Activated CD8-positive, alpha-beta T cell treated with anti-CD3 and anti-CD28 coated beads for 36 hours (primary cell): Measurements from ENCODE around the gene FOXN3. TPM values are rescaled to one million over a fixed set of nuclear protein-coding genes. Genes with fewer than 3 reads are reported as not detected.
A peak's percentile ranks its signal among the peaks of the same experiment; 100 is the strongest.

Experiments used
- ATAC-seq: fragments of 200-7000 bp; cut with Tn5 transposase; one replicate; pipeline ENCODE4 v1.10.0; 2021; ENCODE audit warnings: mild to moderate bottlenecking, moderate library complexity
- CTCF ChIA-PET: fragments of 350-600 bp; sonication (Branson Sonifier 250); formaldehyde crosslinking; loops from one replicate; lab custom pipeline; 2021; ENCODE audit warnings: antibody characterized with exemption; lab: Charles Lee
- POLR2A ChIA-PET: fragments of 350-600 bp; sonication (Branson Sonifier 250); formaldehyde crosslinking; loops from one replicate; lab custom pipeline; 2021; ENCODE audit warnings: antibody characterized with exemption; lab: Charles Lee
- DNase-seq: peaks from one replicate; pipeline ENCODE4 v3.0.0-alpha.2; 2020
- H3K27ac Mint-ChIP-seq: one replicate; pipeline ENCODE4 v1.8.0; 2021; ENCODE audit warnings: mild to moderate bottlenecking, mixed read lengths
- H3K27me3 Mint-ChIP-seq: one replicate; pipeline ENCODE4 v1.8.0; 2021; ENCODE audit warnings: mixed read lengths
- H3K36me3 Mint-ChIP-seq: one replicate; pipeline ENCODE4 v1.8.0; 2021; ENCODE audit warnings: low read depth, mixed read lengths
- H3K4me1 Mint-ChIP-seq: one replicate; pipeline ENCODE4 v1.8.0; 2021; ENCODE audit warnings: low read depth, mixed read lengths
- H3K4me3 Mint-ChIP-seq: one replicate; pipeline ENCODE4 v1.8.0; 2021; ENCODE audit warnings: mild to moderate bottlenecking, moderate library complexity, mixed read lengths
- H3K9me3 Mint-ChIP-seq: one replicate; pipeline ENCODE4 v1.8.0; 2021; ENCODE audit warnings: mixed read lengths
- intact Hi-C: fragments of 100-400 bp; cut with micrococcal nuclease; formaldehyde crosslinking; loops from one replicate; pipeline ENCODE4 v1.10.0; 2022
- total RNA-seq, 2 experiments: library from RNA; stranded (reverse); gene quantifications; one replicate each; pipeline ENCODE4 v1.2.3, GENCODE V29; 2021
- TF ChIP-seq, protein P1 (sequence below): fragments of 200-600 bp; IDR thresholded peaks from one replicate; pipeline ENCODE4 v1.8.0; 2022; ENCODE audit warnings: antibody characterized with exemption, mild to moderate bottlenecking

The FOXN3 gene
- total RNA-seq, 2 experiments from 2014 or later, result 83.4 to 85.0 TPM

DNA sequence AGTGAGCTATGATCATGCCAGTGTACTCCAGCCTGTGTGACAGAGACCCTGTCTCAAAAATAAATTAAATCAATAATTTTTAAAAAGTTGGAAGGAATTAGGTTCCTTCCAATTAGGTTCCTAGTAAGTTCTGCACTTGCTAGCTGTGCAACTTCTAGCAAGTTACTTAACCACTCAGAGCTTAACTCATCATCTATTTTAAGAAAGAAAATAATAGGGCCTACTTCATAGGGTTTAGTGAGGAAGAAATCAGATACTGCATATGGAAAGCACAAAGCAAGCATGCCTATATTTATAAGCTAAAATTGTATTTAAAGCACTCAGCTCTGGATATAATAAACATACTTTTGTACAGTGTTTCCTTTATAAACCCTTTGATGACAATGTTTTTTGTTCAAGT lies 10.7 kb downstream of the FOXN3 start:
- peak overlapping the region; percentile 28 for H3K27ac Mint-ChIP-seq
- no peaks in the 10 kb centered on the region for H3K9me3 Mint-ChIP-seq
- no peak for DNase-seq
- TF ChIP-seq, protein P1, sequence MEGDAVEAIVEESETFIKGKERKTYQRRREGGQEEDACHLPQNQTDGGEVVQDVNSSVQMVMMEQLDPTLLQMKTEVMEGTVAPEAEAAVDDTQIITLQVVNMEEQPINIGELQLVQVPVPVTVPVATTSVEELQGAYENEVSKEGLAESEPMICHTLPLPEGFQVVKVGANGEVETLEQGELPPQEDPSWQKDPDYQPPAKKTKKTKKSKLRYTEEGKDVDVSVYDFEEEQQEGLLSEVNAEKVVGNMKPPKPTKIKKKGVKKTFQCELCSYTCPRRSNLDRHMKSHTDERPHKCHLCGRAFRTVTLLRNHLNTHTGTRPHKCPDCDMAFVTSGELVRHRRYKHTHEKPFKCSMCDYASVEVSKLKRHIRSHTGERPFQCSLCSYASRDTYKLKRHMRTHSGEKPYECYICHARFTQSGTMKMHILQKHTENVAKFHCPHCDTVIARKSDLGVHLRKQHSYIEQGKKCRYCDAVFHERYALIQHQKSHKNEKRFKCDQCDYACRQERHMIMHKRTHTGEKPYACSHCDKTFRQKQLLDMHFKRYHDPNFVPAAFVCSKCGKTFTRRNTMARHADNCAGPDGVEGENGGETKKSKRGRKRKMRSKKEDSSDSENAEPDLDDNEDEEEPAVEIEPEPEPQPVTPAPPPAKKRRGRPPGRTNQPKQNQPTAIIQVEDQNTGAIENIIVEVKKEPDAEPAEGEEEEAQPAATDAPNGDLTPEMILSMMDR, result no peak
- intact Hi-C loops, result loop anchor here (5.0 kb wide), 1 partner anchor 34 kb away; no protein-coding TSS in a partner anchor
- ChIA-PET CTCF (interaction anchor here (1.2 kb wide), 1 partner anchor 22 kb away, joined by 4 read pairs; no protein-coding TSS in a partner anchor), POLR2A (no interaction called here)
- H3K36me3 Mint-ChIP-seq, result peaks cover 74% of the 10 kb centered on the region
- no peak for ATAC-seq
- no peaks in the 10 kb centered on the region for H3K27me3 Mint-ChIP-seq
- H3K4me3 Mint-ChIP-seq, result no peak overlapping the region
- H3K4me1 Mint-ChIP-seq, result peaks cover 81% of the 10 kb centered on the region

DNA sequence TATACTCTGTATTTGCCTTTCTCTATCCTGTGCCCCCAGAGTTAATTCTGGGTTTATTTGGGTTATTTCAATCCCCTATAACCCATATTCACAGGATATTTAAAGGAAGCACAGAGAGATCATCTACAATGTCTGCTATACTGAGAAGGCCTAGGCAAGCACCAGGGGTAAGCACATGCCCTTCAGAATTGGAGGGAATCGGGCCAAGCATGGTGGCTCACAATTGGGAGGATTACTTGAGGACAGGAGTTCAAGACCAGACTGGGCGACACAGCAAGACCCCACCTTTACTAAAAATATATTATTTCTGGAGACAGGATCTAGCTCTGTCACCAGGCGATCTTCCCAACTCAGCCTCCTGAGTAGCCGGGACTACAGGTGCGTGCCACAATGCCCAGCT lies 11.3 kb downstream of the FOXN3 start:
- Mint-ChIP-seq H3K4me1 (peaks cover 77% of the 10 kb centered on the region), H3K27me3 (no peaks in the 10 kb centered on the region), H3K27ac (no peak overlapping the region), H3K36me3 (peaks cover 68% of the 10 kb centered on the region), H3K4me3 (no peak overlapping the region), H3K9me3 (no peaks in the 10 kb centered on the region)
- ChIA-PET POLR2A (no interaction called here), CTCF (no interaction called here)
- TF ChIP-seq, protein P1, result no peak
- ATAC-seq (no peak), DNase-seq (no peak)
- intact Hi-C loops, result loop anchor here (5.0 kb wide), 1 partner anchor 33 kb away; no protein-coding TSS in a partner anchor

DNA sequence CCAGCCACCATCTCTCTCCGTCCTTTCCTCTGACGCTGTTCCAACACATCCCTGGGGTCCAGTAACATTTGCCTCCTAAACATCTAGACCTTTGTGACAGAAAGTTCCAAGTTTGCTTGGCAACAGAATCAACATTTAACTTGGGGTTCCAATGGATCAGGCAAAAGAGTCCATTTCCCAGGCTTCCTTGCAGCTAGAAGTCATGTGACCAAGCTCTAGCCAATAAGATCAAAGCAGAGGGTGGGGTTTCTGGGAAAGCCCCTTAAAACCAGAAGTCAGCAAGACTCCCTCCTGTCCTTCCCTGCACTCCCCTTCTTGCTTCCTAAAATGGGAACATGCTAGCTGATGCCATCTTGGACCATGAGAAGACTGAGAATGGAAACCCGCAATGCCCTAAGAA lies 14.7 kb downstream of the FOXN3 start:
- no peaks in the 10 kb centered on the region for H3K27me3 Mint-ChIP-seq
- no peak overlapping the region for H3K4me3 Mint-ChIP-seq
- H3K9me3 Mint-ChIP-seq, result no peaks in the 10 kb centered on the region
- DNase-seq (no peak), ATAC-seq (no peak)
- H3K4me1 Mint-ChIP-seq, result peaks cover 70% of the 10 kb centered on the region
- intact Hi-C loops, result no loop called here
- peaks cover 57% of the 10 kb centered on the region for H3K36me3 Mint-ChIP-seq
- ChIA-PET CTCF (interaction anchor here (0.7 to 1.6 kb wide), 4 partner anchors 12 to 34 kb away, joined by 3 to 4 read pairs (median 3); no protein-coding TSS in a partner anchor), POLR2A (interaction anchor here (0.9 kb wide), 1 partner anchor 12 kb away, joined by 3 read pairs; no protein-coding TSS in a partner anchor)
- H3K27ac Mint-ChIP-seq, result no peak overlapping the region
- TF ChIP-seq, protein P1, result no peak

DNA sequence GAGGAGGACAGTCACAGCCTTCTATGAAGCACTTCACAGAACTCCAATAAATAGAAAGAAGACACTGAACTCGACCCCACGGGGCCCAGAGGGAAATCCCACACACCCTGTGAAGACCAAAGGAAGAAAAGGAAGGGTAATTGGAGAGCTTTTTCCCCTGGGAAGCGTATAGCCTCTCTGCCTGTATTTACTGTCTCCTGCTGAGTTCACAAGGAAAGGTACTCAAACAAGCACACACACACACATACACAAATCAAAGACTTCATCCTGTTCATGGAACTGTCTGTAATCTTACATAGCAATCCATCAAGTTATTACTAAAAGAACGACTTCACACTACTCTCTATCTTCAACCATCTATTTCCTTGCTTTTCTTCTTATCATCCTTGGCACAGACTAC lies 15.3 kb downstream of the FOXN3 start:
- DNase-seq (no peak), ATAC-seq (no peak)
- TF ChIP-seq, protein P1, result no peak
- ChIA-PET POLR2A (no interaction called here), CTCF (interaction anchor here (1.1 to 1.6 kb wide), 3 partner anchors 11 to 33 kb away, joined by 3 to 4 read pairs (median 3); no protein-coding TSS in a partner anchor)
- intact Hi-C loops, result no loop called here
- Mint-ChIP-seq H3K27ac (no peak overlapping the region), H3K4me3 (no peak overlapping the region), H3K27me3 (no peaks in the 10 kb centered on the region), H3K4me1 (peaks cover 67% of the 10 kb centered on the region), H3K9me3 (no peaks in the 10 kb centered on the region), H3K36me3 (peaks cover 56% of the 10 kb centered on the region)

DNA sequence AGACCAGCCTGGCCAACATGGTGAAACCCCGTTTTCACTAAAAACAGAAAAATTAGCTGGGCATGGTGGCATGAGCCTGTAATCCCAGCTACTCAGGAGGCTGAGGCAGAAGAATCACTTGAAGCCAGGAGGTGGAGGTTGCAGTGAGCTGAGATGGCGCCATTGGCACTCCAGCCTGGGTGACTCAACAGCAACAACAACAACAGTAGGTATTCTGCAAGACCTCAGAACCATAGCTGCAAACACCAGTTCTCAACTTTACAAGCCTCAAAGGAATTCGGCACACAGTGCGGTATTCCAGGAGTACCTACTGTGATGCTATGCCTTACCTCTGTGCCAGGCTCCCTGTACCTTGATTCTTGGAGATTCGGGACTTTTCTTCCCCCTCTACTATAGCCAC lies 15.8 kb downstream of the FOXN3 start:
- Mint-ChIP-seq H3K4me3 (no peak overlapping the region), H3K27me3 (no peaks in the 10 kb centered on the region), H3K36me3 (peaks cover 52% of the 10 kb centered on the region), H3K9me3 (no peaks in the 10 kb centered on the region), H3K27ac (no peak overlapping the region), H3K4me1 (peaks cover 64% of the 10 kb centered on the region)
- TF ChIP-seq, protein P1, result no peak
- POLR2A ChIA-PET, result no interaction called here
- CTCF ChIA-PET, result interaction anchor here (1.1 kb wide), 1 partner anchor 32 kb away, joined by 3 read pairs; no protein-coding TSS in a partner anchor
- DNase-seq, result no peak
- no peak for ATAC-seq
- intact Hi-C loops, result no loop called here
